Measurements from ENCODE around the gene IGFN1. TPM values are rescaled to one million over a fixed set of nuclear protein-coding genes. Genes with fewer than 3 reads are reported as not detected.

Gene IGFN1
- total and polyA plus RNA-seq, 3 donors from 2014 or later = 8.2 to 16.4 (median 12.5) TPM

GRCh38 chr1:201186192-201186591, 4.4 kb upstream of the IGFN1 start:
- H3K27ac ChIP-seq = no peak overlapping the region
- intact Hi-C loops (cut with DNase I; ENCODE audit: low total_unique reads) = no loop called here

GRCh38 chr1:201189085-201189484, 1.5 kb upstream of the IGFN1 start:
- Histone ChIP-seq H3K27me3 (no peaks in the 10 kb centered on the region), H3K4me1 (peaks cover 31% of the 10 kb centered on the region), H3K4me3 (no peak overlapping the region), H3K9me3 (no peaks in the 10 kb centered on the region), H3K27ac (no peak overlapping the region), H3K36me3 (ENCODE audit: low read depth, missing control alignments) (no peaks in the 10 kb centered on the region)
- DNase-seq = no peak
- TF ChIP-seq POLR2A (IDR thresholded peaks at IDR 0.05) (no peak), CTCF (IDR thresholded peaks at IDR 0.05) (no peak)
- intact Hi-C loops (cut with DNase I; ENCODE audit: low total_unique reads) = no loop called here
- 94 to 97% methylated on average over 2 of the region's 2 CpGs for WGBS, 2 donors

More at GRCh38 chr1:201186192-201186591, 4.4 kb upstream of the IGFN1 start:
- WGBS, 2 donors = 82 to 83% methylated on average over 3 of the region's 3 CpGs
- Histone ChIP-seq H3K9me3 (no peaks in the 10 kb centered on the region), H3K4me3 (no peak overlapping the region), H3K4me1 (peaks cover 16% of the 10 kb centered on the region), H3K27me3 (no peaks in the 10 kb centered on the region), H3K36me3 (ENCODE audit: low read depth, missing control alignments) (no peaks in the 10 kb centered on the region)
- no peak for DNase-seq
- TF ChIP-seq CTCF (IDR thresholded peaks at IDR 0.05) = no peak
- no peak for TF ChIP-seq POLR2A (IDR thresholded peaks at IDR 0.05)

- no peak for DNase-seq
- no peak overlapping the region for H3K27ac ChIP-seq
- no peaks in the 10 kb centered on the region for H3K9me3 ChIP-seq
- peaks cover 27% of the 10 kb centered on the region for H3K4me1 ChIP-seq
- H3K27me3 ChIP-seq = no peaks in the 10 kb centered on the region
- no peak overlapping the region for H3K4me3 ChIP-seq
- 85 to 96% methylated on average over 6 of the region's 6 CpGs for WGBS, 2 donors
- intact Hi-C loops (cut with DNase I; ENCODE audit: low total_unique reads) = no loop called here
- no peak for TF ChIP-seq CTCF (IDR thresholded peaks at IDR 0.05)
- TF ChIP-seq POLR2A (IDR thresholded peaks at IDR 0.05) = no peak
- no peaks in the 10 kb centered on the region for H3K36me3 ChIP-seq (ENCODE audit: low read depth, missing control alignments)
Observed at GRCh38 chr1:201190005-201190404, 619 bp upstream of the IGFN1 start.

- H3K9me3 ChIP-seq = no peaks in the 10 kb centered on the region
- DNase-seq = no peak
- no peaks in the 10 kb centered on the region for H3K36me3 ChIP-seq (ENCODE audit: low read depth, missing control alignments)
- 77 to 80% methylated on average over 14 to 18 of the region's 18 CpGs for WGBS, 2 donors
- intact Hi-C loops (cut with DNase I; ENCODE audit: low total_unique reads) = no loop called here
- TF ChIP-seq CTCF (IDR thresholded peaks at IDR 0.05) = no peak
- no peak for TF ChIP-seq POLR2A (IDR thresholded peaks at IDR 0.05)
- no peak overlapping the region for H3K4me3 ChIP-seq
- no peaks in the 10 kb centered on the region for H3K27me3 ChIP-seq
- peak overlapping the region; percentile 18 to 72 for H3K27ac ChIP-seq
- H3K4me1 ChIP-seq = peaks cover 24% of the 10 kb centered on the region
Observed at GRCh38 chr1:201191653-201192260, 1.1 kb downstream of the IGFN1 start.

- Histone ChIP-seq H3K36me3 (ENCODE audit: low read depth, missing control alignments) (no peaks in the 10 kb centered on the region), H3K27me3 (no peaks in the 10 kb centered on the region), H3K4me1 (peaks cover 24% of the 10 kb centered on the region), H3K4me3 (no peak overlapping the region), H3K27ac (peak overlapping the region; percentile 18 to 72), H3K9me3 (no peaks in the 10 kb centered on the region)
- TF ChIP-seq POLR2A (IDR thresholded peaks at IDR 0.05) (no peak), CTCF (IDR thresholded peaks at IDR 0.05) (no peak)
- DNase-seq = peak; percentile 64
- intact Hi-C loops (cut with DNase I; ENCODE audit: low total_unique reads) = no loop called here
- WGBS, 2 donors = 40 to 59% methylated on average over 3 of the region's 3 CpGs
Observed at GRCh38 chr1:201192261-201192788, 1.7 kb downstream of the IGFN1 start.
